Coronary artery (tissue), 2 donors: Measurements from ENCODE around the gene ZNF442.
"Not testable (repeated sequence)": the region's sequence is repeated elsewhere in the genome, so short reads cannot be mapped to it uniquely, and the experiment has no call there.

ENCODE experiments used
- DNase-seq: peaks from one replicate; pipeline ENCODE4 v3.0.0-alpha.2; 2017; ENCODE audit warnings: low spot score
- H3K27ac ChIP-seq, 2 donors: fragments of 200-600 bp; sonication (generic); one replicate each; pipeline ENCODE4 v1.5.1; 2016 to 2019
- H3K4me3 ChIP-seq: fragments of 200-600 bp; sonication (generic); 2 replicates; pipeline ENCODE4 v1.5.1; 2016; ENCODE audit warnings: mild to moderate bottlenecking, moderate library complexity
- CTCF ChIP-seq: fragments of 200-600 bp; sonication (generic); IDR thresholded peaks from one replicate; pipeline ENCODE4 v1.5.1; 2019; ENCODE audit warnings: antibody characterized with exemption

ZNF442 gene

GRCh38 chr19:12365236-12366162, at the start of gene ZNF442:
ZNF442 (minus strand) TSS chr19:12365683; CDS start chr19:12363631, 2,052 bp downstream.
- H3K4me3 ChIP-seq: peak within 1 kb of the TSS; percentile 78
- peak within 1 kb of the TSS; percentile 85 to 90 for H3K27ac ChIP-seq
- no peak for TF ChIP-seq CTCF
- DNase-seq: peak; percentile 98

- TF ChIP-seq CTCF: no peak
- no peak for DNase-seq
- Histone ChIP-seq H3K4me3 (no peak overlapping the region), H3K27ac (no peak overlapping the region)
Measured at GRCh38 chr19:12411893-12412292, 46.4 kb upstream of the ZNF442 start.

- DNase-seq: peak; percentile 98
- peak within 1 kb of the TSS; percentile 95 for H3K4me3 ChIP-seq
- no peak for TF ChIP-seq CTCF
- peak within 1 kb of the TSS; percentile 71 to 93 for H3K27ac ChIP-seq
Measured at GRCh38 chr19:12400633-12401502, 35.4 kb upstream of the ZNF442 start, which contains the start of gene ZNF799. ZNF799 (minus strand) TSS chr19:12401271; CDS start chr19:12401070, 201 bp downstream.

- not testable (repeated sequence) for DNase-seq
- H3K27ac ChIP-seq: peak overlapping the region in 1 of 2 donors; percentile 93
- peak overlapping the region; percentile 95 for H3K4me3 ChIP-seq
Measured at GRCh38 chr19:12399901-12400632, 34.6 kb upstream of the ZNF442 start.

GRCh38 chr19:12391148-12391547, 25.7 kb upstream of the ZNF442 start:
- not testable (repeated sequence) for H3K4me3 ChIP-seq, H3K27ac ChIP-seq, DNase-seq

GRCh38 chr19:12386365-12386764, 20.9 kb upstream of the ZNF442 start:
- H3K4me3 ChIP-seq, H3K27ac ChIP-seq, DNase-seq: not testable (repeated sequence)

- no peak for TF ChIP-seq CTCF
- Histone ChIP-seq H3K4me3 (no peak overlapping the region), H3K27ac (no peak overlapping the region)
- no peak for DNase-seq
Measured at GRCh38 chr19:12380444-12380737, 14.9 kb upstream of the ZNF442 start.
